Stimulated activated CD4-positive, alpha-beta T cell treated with anti-CD3 and anti-CD28 coated beads, Interleukin-15, amount 100 ng/mL, for 1 hour (primary cell): Measurements from ENCODE around the gene MRGPRD.

ENCODE experiments used
- DNase-seq, 2 donors: peaks; one replicate each; pipeline ENCODE4 v3.0.0-alpha.2; 2020; ENCODE audit warnings: low read depth in 1 of 2, low spot score in 1 of 2

Gene MRGPRD, protein sequence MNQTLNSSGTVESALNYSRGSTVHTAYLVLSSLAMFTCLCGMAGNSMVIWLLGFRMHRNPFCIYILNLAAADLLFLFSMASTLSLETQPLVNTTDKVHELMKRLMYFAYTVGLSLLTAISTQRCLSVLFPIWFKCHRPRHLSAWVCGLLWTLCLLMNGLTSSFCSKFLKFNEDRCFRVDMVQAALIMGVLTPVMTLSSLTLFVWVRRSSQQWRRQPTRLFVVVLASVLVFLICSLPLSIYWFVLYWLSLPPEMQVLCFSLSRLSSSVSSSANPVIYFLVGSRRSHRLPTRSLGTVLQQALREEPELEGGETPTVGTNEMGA

DNA sequence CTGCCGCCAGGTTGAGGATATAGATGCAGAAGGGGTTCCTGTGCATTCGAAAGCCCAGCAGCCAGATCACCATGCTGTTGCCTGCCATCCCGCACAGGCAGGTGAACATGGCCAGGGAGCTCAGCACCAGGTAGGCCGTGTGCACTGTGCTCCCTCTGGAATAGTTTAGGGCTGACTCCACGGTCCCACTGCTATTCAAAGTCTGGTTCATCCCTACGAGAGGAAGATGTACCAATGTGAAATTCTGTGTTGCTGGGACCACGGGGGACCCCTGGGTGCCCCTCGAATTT lies at the start of gene MRGPRD:
Gene MRGPRD, minus strand, starts transcription at position 211 of the 290 bp plus-strand sequence. Its CDS starts 0 bp downstream, at position 211.
- DNase-seq, result no peak

DNA sequence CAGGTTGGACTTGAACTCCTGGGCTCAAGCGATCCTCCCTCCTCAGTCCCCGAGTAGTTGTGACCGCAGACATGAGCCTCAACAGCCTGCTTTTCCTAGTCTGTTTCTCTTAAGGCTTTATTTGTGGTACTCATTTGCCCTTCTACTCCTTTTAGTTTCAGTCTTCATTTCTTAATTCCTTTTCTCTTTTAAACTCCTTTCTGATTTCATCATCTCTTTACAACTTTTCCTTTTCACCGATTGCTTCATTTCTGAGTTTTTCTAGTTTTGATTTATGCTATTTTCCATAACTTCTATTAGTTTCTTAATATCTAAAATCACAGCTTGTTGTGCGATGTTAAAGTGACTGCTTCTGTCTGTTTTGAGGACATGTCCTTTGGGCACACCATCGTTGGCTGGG lies 49.5 kb upstream of the MRGPRD start:
- no peak for DNase-seq

DNA sequence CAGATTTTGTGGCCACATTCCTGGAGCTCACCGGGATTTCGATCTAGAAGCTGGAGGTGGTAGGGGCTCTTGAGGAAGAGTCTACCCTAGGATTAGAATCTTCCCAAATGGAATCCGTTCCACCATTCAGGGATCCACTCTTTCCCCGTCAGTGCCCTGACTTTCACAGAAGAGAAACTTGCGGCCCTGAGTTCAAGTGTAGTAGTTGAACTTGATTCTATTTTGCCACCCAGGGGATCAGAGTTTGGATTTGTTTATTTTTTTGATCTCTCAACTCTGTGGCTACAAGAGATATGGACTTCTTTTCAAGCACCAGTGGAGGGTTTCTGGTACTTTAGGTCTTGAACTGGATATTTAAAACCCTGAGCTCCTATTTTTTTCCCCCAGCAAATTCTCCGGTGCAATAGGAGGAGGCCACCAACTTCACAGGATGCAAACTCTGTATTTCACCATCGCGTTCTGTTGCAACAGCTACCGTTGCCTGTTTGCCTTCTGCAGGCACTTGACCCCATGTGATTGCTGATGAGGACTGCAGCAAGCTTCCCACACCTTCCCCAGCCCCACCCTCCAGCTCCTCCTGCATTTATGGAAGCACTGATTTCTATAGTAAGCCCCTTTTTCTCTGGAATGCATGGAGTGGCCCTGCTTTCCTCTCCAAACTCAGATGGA lies 47.1 kb upstream of the MRGPRD start:
- DNase-seq, result no peak

DNA sequence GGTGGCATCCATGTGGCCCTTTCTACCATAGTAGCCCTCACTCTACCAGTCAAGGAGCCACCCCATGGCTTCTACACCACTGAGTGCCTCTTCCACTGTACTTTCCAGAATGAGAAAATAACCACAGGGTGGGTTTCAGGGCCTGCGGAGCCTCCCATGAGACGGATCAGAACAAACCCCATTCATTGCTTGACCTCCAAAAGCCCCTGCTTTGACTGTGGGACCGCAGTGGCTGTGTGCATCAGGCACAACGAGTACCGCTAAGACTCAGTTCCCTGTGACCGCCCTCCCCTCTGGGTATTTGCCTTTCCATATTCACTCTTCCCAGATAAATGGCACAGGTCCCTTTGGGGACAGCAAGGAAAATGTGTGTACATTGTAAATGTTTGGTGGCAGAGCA lies 43.7 kb upstream of the MRGPRD start:
- DNase-seq, result no peak

DNA sequence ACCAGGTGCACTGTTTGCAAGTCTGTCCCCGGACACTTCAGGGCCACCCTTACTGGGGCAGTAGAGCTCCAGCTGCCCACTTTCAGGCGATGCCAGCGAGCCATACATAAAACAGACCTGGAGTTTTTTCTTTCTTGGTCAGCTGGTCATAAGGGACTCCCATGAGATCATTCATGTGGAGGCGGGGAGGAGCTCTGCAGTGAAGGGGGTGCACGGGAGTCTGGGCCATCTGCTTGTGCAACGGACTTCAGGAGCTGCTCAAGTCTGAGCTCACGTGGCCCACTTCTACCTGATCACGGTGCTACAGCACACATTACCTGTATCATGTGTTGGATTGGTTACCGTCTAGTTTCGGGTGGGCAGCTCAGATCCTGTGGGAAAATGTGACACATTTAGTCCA lies 41.5 kb upstream of the MRGPRD start:
- no peak for DNase-seq

DNA sequence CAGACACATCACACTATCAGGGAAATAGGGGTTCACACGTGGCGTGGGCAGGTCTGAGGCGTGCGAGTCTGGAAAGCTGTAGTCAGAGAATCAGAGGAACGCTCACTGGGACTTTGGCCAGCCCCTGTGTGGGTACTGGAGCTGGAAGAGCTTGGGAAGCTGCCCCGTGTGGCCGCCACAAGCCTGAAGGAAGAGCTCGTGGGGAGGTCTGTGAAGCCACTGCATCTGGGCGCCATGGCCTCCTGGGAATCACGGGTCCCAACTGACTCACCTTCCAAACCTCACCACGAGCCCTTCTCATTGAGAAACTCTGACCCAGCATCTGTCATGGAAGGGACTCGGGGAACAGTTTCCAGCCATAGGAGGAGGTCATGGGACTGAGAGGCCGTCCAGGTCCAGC lies 38.1 kb upstream of the MRGPRD start:
- DNase-seq, result no peak

DNA sequence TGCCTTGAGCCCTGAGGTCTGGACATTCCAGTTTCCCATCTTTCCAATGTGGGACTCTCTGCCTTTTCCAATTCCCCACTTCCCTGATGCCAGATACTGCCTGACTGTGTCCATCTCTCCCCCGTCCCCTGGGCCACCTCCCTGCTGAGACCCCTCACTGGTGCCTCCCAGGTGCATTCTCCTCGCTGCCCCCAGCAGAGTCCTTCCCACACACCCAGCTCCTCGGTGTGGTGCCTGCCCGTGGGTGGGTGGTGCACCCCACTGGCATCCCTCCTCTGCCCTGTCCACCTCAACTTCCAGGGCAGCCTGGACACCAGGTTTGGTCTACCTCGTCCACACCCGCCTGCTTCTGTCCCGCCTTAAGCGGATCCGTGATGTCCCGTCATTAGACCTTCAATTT lies 37.2 kb upstream of the MRGPRD start:
- DNase-seq, result no peak

DNA sequence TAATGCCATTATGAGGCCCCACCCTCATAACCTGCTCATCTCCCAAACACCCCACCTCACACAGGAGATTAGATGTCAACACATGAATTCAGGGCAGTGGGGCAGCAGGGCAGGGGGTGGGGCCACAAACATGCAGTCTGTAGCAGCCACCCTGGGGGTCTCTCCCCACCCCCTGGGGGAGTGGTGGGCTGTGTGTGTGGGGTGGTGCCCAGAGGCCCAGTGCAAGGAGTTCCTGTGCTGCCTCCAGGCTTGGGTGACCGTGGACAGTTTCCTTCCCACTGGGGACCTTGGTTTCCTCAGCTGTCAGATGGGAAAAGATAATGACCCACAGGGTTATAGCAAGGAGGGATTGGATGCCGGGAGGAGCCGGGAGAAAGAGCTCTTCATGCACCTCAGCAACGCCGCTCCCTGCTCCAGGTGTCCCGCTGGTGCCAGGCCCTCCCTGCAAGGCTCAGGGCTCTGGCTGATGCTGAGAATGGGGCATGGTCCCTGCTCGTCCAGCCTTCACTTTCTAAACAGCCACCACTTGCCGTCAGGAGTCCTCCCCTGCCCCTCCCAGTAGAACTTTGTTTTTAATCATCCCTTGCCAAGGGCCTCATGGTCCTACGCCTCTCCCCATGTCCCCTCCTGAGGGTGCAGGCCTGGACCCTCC lies 34.2 kb upstream of the MRGPRD start:
- no peak for DNase-seq

DNA sequence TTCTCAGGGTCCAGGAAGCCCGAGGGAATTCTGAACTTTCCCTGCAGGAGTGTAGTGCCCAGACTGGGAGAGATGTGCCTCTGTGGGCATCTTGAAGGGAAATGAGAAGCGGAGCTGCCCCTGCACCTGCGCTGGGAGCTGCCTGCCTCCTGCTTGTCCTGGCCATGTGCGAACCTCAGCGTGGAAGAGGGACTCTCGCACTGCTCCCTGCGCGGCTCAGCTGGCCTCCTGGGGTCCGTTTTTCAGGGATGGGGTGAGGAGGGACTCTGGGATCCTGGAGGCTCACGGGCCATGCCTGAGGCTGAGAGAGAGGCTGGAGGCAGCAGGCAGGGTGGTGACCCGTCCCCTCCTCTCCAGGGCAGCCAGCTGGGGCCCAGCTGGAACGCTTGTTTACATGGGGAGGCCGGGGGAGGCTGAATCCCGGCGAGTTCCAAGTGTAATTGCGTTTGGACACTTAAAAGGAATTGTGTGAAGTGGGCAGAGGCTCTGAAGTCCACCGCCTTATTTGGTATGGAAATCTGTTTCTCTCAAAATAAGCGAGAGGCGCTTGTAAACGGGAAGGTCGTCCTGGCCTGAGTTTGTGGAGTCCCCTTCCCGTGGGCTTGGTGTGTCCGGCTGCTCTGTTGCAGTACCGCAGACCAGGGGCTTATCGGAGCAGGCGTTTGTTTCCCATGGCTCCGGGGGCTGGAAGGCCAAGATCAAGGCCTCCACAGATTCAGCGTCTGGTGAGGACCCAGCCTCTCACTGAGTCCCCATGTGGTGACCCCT lies 33.5 kb upstream of the MRGPRD start:
- DNase-seq, result no peak

DNA sequence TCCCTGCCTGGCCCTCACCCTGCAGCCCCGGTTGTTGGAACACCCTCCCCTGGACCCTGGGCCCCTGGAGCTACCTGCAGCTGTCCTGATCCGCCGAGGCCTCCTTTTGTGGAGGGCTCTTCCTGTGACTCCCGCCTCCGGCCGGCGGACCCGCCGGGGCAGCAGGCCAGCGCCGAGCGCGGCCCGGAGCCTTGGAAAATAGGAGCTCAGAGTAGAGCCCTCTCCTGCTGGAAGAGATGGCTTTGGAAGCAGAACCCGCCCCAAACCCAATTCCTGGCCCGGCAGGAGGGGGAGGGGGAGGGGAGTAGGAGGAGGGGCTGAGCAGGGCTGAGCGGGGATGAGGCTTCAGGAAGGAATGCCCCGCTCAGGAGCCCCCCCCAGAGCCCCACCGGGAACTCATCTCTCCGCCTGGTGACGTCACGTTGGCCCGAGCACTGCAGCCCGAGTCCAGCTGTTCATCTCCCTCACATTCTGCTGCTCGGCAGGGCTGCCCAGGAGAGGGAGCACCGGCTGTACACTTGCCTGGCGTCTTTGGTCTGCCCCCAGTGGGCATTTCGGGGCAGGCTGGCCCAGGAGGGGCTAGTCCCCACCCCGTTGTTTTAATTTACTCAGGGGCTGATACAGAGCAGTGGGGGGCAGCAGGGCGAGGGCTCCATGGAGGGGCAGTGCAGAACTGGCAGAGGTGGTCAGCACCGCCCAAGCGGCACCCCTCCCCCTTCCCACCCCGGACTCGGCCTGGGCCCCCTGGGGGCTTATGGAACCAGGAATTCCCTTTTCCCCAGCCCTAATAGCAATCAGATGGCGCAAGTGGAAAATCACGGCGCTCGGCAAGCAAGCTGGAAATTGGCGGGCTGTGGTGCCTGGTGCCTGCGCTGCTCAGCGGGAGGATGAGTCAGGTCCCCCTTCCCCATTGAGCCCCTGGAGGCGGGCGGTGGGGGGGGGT lies 32.5 kb upstream of the MRGPRD start, which contains the start of gene MRGPRF:
Gene MRGPRF, minus strand, starts transcription at position 238 of the 943 bp plus-strand sequence. CDS start 3,345 bp downstream, outside the sequence.
- no peak for DNase-seq

DNA sequence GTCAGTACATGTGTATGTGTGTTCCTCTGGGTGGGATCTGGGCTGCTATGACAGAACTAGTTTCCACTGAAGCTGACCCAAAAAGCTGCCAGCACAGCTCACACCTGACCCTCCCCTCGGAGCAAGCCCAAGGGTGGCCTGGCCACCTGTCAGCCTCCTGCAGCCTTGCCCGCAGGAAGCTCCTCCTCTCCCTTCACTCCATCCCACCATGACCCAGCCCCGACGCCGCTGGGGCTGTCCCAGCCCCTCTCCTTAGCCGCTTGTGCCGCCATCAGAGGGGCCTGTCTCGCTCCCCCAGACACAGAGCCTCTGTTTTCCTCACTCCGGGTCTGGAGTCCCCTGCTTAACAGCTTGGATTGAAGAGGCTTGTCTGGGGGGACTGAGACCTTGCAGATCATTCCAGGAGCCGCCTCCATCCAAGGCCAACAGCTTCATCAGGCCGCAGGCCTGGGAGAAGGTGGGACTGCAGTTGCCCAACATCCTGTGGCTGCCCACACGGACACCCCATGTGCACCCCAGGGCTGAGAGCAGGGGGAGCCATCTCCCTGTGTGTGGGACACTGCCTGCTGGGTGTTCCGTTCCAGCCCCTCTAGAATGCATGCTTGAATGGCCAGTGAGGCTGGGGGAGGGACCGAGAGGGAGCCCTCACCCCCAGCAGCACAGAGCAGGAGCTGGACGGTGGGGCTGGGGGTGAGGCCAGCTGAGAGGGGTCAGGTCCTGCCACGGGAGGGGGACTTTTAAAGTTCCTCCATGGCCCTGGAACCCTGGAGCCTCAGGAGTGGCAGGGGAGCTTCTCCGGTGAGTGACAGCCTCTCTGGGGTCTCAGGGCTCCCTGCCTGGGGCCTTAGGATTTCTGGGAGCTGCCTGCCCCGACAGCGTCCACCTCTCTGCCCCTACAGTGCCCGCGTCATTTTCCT lies 31.6 kb upstream of the MRGPRD start:
- DNase-seq, result no peak

DNA sequence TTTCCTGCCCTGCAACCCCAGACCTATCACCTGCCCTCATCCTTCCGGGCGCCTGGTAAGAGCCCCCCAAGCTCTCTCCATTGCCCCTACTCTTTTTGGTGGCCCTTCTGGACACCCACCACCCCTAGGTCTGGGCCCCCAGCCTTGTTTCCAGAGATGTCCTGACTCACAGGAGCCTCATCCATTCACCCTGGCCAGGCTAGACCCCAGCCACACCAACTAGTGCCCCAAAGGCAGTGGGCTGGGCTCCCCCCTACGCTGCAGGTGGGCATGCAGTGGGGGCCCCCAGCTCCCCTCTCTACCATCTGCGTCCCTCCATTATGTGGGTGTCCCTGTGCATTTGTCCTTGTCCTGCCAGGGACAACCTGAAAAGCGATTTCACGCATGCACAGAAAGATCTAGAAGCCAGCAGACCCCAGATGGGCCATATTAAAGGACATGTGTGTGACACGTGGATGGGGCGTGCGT lies 30.9 kb upstream of the MRGPRD start:
- DNase-seq, result no peak

DNA sequence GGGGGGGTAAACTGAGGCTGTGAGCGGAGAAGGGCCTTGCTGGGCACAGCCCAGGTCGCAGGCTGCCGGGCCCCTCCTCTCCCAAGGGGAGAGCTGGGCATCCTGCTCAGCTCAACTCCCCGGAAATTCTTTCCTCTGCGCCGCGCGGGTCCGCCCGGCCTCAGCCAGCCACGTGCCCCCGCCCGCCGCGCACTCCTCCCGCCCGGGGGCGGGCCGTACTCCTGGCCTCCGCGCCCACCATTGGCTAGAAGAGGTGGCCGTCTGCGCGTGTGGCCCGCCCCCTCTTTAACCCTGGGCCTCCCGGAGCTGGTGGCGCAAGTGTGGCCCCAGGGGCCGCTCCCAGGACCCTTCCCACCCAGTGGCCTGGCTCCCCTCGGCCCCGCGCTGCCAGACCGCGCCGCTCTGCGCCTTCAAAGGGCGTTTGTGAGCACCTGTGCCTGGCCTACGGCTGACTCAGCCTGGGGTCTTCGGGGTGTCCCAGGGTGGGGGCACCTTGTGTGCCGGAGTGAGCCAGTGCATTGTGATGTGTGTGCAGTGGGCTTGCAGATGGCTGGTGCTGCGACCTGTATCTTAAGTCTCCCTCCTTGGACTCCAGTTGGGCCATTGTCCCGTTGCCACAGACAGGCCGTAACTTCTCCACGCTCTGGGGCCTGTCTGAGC lies 30.3 kb upstream of the MRGPRD start:
- DNase-seq, result no peak

DNA sequence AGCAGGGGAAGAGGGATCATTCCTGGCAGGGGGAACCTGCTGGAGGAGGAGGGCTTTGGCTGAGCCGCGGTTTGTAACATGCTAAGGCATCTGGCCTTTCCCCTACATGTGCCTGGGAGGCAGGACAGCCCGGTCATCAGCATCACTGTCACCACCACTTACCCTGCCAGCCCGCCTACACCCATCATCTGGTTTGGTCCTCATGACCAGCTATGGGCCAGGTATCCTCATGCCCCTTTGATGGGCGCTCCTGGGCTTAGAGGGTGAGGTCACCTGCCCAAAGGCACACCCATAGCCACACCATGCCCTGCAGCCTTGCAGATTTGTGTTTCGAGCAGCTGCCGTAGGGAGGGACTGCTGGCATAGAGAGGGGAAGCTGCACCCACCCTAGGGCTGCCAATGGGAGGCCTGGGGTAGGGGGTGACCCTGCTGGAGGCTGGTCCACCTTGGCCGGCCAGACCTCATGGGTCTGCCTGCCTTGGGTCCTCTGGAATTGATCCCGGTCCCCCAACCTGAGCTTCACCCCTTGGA lies 29.6 kb upstream of the MRGPRD start:
- DNase-seq, result no peak

DNA sequence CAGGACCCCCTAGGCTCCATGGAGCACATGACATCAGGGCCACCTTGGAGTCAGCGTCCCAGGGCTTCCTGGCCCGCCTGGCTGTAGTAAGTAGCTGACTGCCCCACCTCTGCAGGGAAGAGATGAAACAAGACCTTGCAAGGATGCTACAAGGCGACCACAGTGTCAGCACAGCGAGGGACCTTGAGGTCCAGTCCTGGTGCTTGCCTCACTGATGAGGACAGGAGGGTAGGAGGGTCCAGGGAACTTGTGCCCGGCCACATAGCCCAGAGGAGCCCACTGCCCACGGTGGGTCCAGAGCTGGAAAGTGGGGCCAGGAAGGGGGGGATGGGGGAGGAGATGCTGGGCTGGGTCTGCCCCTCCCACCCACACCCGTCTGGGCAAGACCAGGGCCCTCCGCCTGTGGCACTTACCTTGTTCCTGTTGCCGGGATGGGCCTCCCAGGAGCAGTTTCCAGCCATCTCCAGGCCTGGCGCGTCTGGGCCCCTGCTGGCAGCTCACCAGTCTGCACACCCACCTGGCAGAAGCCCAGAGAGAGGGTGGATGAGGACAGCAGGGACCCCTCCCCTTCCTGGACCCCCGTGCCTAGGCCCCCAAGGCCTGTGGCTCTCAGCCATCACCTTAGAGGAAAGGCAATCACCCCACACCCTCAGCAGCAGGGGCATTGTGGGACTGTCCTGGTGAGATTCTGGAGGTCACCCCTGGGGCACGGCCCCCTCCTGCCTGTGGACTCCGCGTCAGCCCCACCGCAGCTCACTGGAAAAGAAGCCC lies 28.8 kb upstream of the MRGPRD start:
- DNase-seq, result no peak

DNA sequence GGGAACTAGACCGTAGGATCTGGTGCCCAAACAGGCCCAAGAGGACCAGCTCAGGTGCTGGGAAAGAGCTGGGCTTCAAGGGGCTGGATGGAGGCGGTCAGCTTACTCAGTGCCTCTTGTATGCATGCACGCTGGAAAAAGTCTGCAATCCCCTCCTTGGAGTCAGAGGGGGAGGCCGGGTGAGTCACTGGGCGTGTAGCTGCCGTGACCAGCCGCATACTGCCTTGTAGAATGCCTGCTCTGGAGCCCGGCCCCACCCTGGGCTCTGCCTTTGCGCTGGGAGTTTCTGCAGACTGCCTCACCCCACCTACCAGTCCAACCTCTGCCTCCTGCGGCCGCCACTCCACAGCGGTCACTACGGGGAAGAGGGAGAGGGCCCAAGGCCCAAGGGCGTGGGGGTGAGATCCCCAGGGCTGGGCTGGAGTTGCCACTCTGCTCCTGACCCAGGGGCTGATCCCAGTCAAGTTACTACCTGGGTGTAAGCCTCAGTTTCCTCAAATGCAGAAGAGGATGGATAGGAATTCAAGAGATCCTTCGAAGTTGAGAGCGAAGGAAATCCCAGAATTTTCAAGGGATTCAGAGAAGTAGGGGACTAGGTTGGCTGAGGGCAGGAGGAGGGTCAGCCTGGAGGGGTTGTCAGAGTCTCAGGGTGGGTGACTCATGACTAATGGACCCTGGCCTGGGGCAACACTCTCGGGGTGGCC lies 28.1 kb upstream of the MRGPRD start:
- no peak for DNase-seq

DNA sequence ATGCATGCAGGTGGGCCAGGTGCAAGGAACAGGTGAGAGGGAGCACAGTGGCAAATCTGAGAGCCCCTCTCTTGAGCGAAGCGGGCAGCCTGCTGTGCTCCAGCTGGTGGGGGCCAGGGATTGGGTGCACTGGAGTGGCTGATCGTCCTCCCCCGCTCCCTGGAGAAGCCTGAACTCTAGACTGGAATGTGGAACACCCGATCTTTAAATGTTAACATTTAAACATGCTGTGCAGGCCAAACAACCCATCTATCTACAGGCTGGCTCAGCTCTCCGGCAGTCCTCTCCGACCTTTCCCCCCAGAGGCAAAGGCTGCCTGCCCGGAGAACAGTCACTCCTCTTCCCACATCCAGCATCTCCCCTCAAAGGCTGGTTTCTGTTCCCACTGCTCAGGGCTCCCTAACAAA lies 27.2 kb upstream of the MRGPRD start:
- no peak for DNase-seq
